PC-3 (cell line): ENCODE results near the gene AKR7A2.

Experiments used
- EZH2 ChIP-seq: fragments of 300-600 bp; sonication (generic); IDR thresholded peaks from one replicate; pipeline ENCODE4 v1.6.1; 2017; ENCODE audit warnings: antibody characterized with exemption, mild to moderate bottlenecking, low read length; ENCODE audit not compliant: unreplicated experiment
- TF ChIP-seq, protein P1 (sequence below): fragments of 300-600 bp; sonication (generic); conservative IDR thresholded peaks from 2 replicates; pipeline ENCODE4 v1.5.1; 2017; ENCODE audit warnings: antibody characterized with exemption, low read depth, mild to moderate bottlenecking, low read length

- TF ChIP-seq, protein P1, sequence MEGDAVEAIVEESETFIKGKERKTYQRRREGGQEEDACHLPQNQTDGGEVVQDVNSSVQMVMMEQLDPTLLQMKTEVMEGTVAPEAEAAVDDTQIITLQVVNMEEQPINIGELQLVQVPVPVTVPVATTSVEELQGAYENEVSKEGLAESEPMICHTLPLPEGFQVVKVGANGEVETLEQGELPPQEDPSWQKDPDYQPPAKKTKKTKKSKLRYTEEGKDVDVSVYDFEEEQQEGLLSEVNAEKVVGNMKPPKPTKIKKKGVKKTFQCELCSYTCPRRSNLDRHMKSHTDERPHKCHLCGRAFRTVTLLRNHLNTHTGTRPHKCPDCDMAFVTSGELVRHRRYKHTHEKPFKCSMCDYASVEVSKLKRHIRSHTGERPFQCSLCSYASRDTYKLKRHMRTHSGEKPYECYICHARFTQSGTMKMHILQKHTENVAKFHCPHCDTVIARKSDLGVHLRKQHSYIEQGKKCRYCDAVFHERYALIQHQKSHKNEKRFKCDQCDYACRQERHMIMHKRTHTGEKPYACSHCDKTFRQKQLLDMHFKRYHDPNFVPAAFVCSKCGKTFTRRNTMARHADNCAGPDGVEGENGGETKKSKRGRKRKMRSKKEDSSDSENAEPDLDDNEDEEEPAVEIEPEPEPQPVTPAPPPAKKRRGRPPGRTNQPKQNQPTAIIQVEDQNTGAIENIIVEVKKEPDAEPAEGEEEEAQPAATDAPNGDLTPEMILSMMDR: no peak
- no peak for TF ChIP-seq EZH2
These were observed 48.1 kb upstream of the AKR7A2 start for GRCh38 chr1:19360016-19360415.
